Activated T-helper 17 cell treated with anti-CD3 and anti-CD28 coated beads, Interleukin-2, amount 50 U/mL, for 72 hours (primary cell): ENCODE results near the gene PDGFA. TPM values are rescaled to one million over a fixed set of nuclear protein-coding genes. Genes with fewer than 3 reads are reported as not detected.
A peak's percentile ranks its signal among the peaks of the same experiment; 100 is the strongest.

Experiments used
- ATAC-seq: fragments of 150-1000 bp; cut with Tn5 transposase; replicated peaks from 2 replicates; pipeline ENCODE4 v1.10.0; 2021; ENCODE audit warnings: mild to moderate bottlenecking, moderate library complexity
- H3K27ac Mint-ChIP-seq: one replicate; pipeline ENCODE4 v1.8.0; 2022; ENCODE audit warnings: mixed read lengths
- H3K27me3 Mint-ChIP-seq: one replicate; pipeline ENCODE4 v1.8.0; 2022; ENCODE audit warnings: mixed read lengths
- H3K36me3 Mint-ChIP-seq: one replicate; pipeline ENCODE4 v1.8.0; 2022; ENCODE audit warnings: low read depth, mild to moderate bottlenecking, mixed read lengths
- H3K4me1 Mint-ChIP-seq: one replicate; pipeline ENCODE4 v1.8.0; 2022; ENCODE audit warnings: mixed read lengths
- H3K4me3 Mint-ChIP-seq: one replicate; pipeline ENCODE4 v1.8.0; 2022; ENCODE audit warnings: mild to moderate bottlenecking, mixed read lengths
- H3K9me3 Mint-ChIP-seq: one replicate; pipeline ENCODE4 v1.8.0; 2022; ENCODE audit warnings: mixed read lengths
- total RNA-seq, 2 donors: library from RNA; stranded (reverse); gene quantifications; one replicate each; pipeline ENCODE4 v1.2.3, GENCODE V29; 2022

The PDGFA gene
- total RNA-seq, 2 donors from 2014 or later: 11.9 to 28.1 TPM

GRCh38 chr7:500521-501420 lies 18.9 kb downstream of the PDGFA start:
- ATAC-seq: no peak
- peak overlapping the region; percentile 52 for H3K27ac Mint-ChIP-seq
- H3K36me3 Mint-ChIP-seq: peaks cover 66% of the 10 kb centered on the region
- no peaks in the 10 kb centered on the region for H3K27me3 Mint-ChIP-seq
- H3K4me3 Mint-ChIP-seq: no peak overlapping the region
- no peaks in the 10 kb centered on the region for H3K9me3 Mint-ChIP-seq
- H3K4me1 Mint-ChIP-seq: peaks cover 5% of the 10 kb centered on the region

- H3K36me3 Mint-ChIP-seq: peaks cover 58% of the 10 kb centered on the region
- no peaks in the 10 kb centered on the region for H3K27me3 Mint-ChIP-seq
- no peak overlapping the region for H3K4me3 Mint-ChIP-seq
- ATAC-seq: no peak
- H3K4me1 Mint-ChIP-seq: peaks cover under 1% of the 10 kb centered on the region
- H3K9me3 Mint-ChIP-seq: no peaks in the 10 kb centered on the region
- H3K27ac Mint-ChIP-seq: no peak overlapping the region
Observed at GRCh38 chr7:499853-500485, 19.7 kb downstream of the PDGFA start.

DNA sequence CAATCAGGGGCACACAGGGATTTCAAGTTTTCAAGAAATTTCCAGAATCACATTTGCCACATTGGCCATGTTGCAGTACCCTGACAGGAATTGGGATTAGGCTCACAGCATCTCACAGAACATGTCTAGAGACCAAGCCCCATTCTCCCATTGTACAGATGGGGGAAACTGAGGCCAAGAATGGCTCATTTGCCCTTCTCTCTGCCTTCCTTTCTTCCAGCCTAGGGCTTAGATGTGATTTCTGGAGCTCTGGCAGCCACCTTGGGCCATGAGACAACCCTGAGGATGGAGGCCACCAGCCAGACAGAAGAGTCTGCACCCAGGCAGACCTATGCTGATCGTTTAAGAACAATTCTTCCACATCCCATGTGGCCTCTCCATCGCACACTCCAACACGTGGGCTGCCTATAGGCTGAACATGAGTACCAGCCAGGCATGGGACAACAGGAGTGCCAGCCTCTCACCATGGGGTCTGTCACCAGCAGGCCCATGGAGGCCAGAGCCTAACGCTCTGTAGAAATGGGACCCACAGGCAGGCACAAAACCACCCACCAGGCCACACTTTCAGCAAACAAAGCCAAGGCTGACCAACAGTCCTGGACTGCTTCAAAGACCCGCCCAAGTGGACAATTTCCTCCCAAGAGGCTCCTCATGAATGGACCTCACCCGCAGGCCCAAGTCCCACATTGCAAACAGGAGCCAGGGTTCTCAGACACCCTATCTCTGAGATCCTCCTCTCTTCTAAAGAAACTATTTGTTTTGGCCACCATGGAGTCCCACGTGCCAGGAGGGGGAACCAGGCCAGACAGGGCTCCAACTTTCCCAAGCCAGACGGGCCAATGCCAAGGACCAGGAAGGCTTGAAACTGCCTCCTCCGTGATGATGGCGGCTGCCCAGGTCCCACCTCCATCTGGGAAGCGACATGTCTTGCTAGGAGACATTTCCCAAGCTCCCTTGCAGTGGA lies 20.7 kb downstream of the PDGFA start:
- ATAC-seq: no peak
- H3K36me3 Mint-ChIP-seq: peaks cover 57% of the 10 kb centered on the region

DNA sequence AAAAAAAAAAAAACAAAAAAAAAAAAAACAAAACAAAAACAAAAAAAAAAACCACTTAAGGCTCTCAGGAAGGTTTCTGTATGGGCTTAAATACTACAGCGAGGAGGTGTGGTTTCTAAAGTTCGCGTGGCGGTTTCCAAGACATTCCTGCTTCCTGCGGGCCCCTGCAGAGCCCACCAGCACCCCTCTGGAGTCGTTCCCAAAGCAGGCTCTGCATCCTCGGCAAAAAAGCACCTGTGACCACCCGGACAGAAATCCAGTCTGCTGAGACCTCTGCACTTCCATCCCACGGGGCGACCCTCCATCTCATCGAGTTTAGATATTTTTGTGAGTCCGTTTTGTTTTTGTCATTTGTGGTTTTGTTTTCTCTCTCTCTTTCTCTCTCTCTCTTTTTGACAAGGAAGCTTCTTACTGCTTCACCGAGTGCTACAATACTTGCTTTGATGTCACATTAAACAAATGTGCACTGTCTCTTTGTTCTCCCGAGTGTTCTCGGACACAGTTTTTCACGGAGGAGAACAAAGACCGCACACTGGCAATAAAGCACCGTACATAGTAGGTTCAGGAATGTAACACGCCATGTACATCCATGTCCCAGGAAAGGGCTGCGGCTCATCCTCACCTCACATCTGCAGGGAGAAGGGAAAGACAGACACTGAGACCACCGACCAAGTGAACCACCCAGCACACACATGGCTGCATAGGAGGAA lies 21.5 kb downstream of the PDGFA start:
- Mint-ChIP-seq H3K27me3 (no peaks in the 10 kb centered on the region), H3K4me3 (no peak overlapping the region), H3K27ac (no peak overlapping the region), H3K4me1 (no peaks in the 10 kb centered on the region), H3K36me3 (peaks cover 57% of the 10 kb centered on the region), H3K9me3 (no peaks in the 10 kb centered on the region)
- no peak for ATAC-seq

More for the DNA sequence above, 20.7 kb downstream of the PDGFA start:
- H3K4me1 Mint-ChIP-seq: no peaks in the 10 kb centered on the region
- H3K4me3 Mint-ChIP-seq: no peak overlapping the region
- H3K27ac Mint-ChIP-seq: no peak overlapping the region
- no peaks in the 10 kb centered on the region for H3K9me3 Mint-ChIP-seq
- H3K27me3 Mint-ChIP-seq: no peaks in the 10 kb centered on the region

- no peak for ATAC-seq
Observed at GRCh38 chr7:497346-497745, 22.3 kb downstream of the PDGFA start.

GRCh38 chr7:496528-497295 lies 22.9 kb downstream of the PDGFA start:
- no peak overlapping the region for H3K4me3 Mint-ChIP-seq
- no peaks in the 10 kb centered on the region for H3K4me1 Mint-ChIP-seq
- no peaks in the 10 kb centered on the region for H3K9me3 Mint-ChIP-seq
- peaks cover 48% of the 10 kb centered on the region for H3K36me3 Mint-ChIP-seq
- H3K27ac Mint-ChIP-seq: no peak overlapping the region
- ATAC-seq: no peak
- H3K27me3 Mint-ChIP-seq: no peaks in the 10 kb centered on the region

More at GRCh38 chr7:497346-497745, 22.3 kb downstream of the PDGFA start:
- peaks cover 50% of the 10 kb centered on the region for H3K36me3 Mint-ChIP-seq
- no peaks in the 10 kb centered on the region for H3K27me3 Mint-ChIP-seq
- H3K4me3 Mint-ChIP-seq: no peak overlapping the region
- no peaks in the 10 kb centered on the region for H3K4me1 Mint-ChIP-seq
- H3K9me3 Mint-ChIP-seq: no peaks in the 10 kb centered on the region
- no peak overlapping the region for H3K27ac Mint-ChIP-seq

- Mint-ChIP-seq H3K9me3 (no peaks in the 10 kb centered on the region), H3K4me3 (no peak overlapping the region), H3K27me3 (no peaks in the 10 kb centered on the region), H3K27ac (no peak overlapping the region), H3K36me3 (peaks cover 39% of the 10 kb centered on the region), H3K4me1 (no peaks in the 10 kb centered on the region)
- ATAC-seq: peak; percentile 10
Observed at GRCh38 chr7:495761-496321, 23.8 kb downstream of the PDGFA start.

GRCh38 chr7:495326-495725 lies 24.3 kb downstream of the PDGFA start:
- Mint-ChIP-seq H3K4me1 (no peaks in the 10 kb centered on the region), H3K27ac (no peak overlapping the region), H3K27me3 (no peaks in the 10 kb centered on the region), H3K36me3 (peaks cover 34% of the 10 kb centered on the region), H3K4me3 (no peak overlapping the region), H3K9me3 (no peaks in the 10 kb centered on the region)
- ATAC-seq: peak; percentile 17

DNA sequence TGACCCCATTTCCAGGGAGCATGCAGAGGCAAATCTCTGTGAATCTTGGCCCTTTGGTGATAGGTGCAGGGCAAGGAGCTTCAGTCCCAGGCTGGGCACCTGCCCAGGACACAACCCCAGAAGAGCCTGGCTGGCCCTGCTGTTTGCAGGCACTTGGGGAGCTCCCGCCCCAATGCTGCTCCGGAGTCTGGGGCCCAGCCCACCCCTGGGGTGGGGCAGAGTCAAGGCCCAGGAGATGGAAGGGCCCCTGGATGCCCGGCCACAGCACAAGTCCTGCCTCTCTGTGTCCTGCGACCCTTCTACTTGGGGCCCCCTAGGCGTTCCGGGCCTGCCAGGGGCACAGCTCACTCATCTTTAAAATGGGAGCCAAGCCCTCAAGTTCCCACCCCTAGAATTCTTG lies 24.7 kb downstream of the PDGFA start:
- Mint-ChIP-seq H3K27ac (no peak overlapping the region), H3K36me3 (peaks cover 30% of the 10 kb centered on the region), H3K4me3 (no peak overlapping the region), H3K9me3 (no peaks in the 10 kb centered on the region), H3K27me3 (no peaks in the 10 kb centered on the region), H3K4me1 (no peaks in the 10 kb centered on the region)
- peak; percentile 27 for ATAC-seq

DNA sequence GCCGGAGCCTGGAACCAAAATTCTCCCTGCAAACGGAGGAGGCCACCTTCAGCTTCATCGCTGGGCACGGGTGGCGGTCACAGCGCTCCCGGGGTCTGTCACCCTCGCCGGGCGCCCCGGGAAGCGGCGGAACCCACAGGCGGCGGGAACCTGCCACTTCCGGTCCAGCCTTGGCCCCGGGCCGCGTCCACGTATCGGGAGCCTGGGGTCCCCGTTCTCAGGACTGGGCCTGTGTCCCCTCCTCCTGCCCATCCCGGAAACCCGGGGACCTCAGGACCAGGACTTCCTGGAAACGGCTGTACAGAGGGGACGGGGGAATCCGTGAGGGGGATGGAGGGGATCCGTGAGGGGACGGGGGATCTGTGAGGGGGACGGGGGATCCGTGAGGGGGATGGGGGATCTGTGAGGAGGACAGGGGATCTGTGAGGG lies 25.4 kb downstream of the PDGFA start:
- Mint-ChIP-seq H3K27me3 (peaks cover 3% of the 10 kb centered on the region), H3K36me3 (peaks cover 23% of the 10 kb centered on the region), H3K9me3 (no peaks in the 10 kb centered on the region), H3K4me3 (no peak overlapping the region), H3K27ac (no peak overlapping the region), H3K4me1 (no peaks in the 10 kb centered on the region)
- no peak for ATAC-seq

- Mint-ChIP-seq H3K4me3 (no peak overlapping the region), H3K27ac (no peak overlapping the region), H3K4me1 (no peaks in the 10 kb centered on the region), H3K36me3 (peaks cover 18% of the 10 kb centered on the region), H3K9me3 (no peaks in the 10 kb centered on the region), H3K27me3 (peaks cover 4% of the 10 kb centered on the region)
- no peak for ATAC-seq
Observed at GRCh38 chr7:493661-494251, 25.9 kb downstream of the PDGFA start.

DNA sequence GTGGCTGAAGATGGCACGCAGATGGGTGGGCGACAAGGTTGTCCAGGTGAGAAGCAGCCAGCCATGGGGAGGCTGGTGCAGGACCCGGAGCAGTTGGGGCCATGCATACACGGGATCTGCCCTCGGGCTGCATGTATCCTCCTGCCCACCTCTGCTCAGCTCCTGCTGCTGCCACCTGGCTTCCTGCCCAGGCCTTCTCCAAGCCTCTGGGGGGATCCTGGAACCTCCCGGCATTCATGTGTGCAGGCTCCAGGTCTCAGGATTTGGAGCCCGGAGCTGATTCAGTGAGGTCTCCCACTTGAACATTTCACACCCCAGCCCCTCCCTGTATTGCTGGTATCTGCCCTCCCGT lies 27.0 kb downstream of the PDGFA start:
- no peak for ATAC-seq
- peaks cover 4% of the 10 kb centered on the region for H3K27me3 Mint-ChIP-seq
- no peak overlapping the region for H3K27ac Mint-ChIP-seq
- H3K9me3 Mint-ChIP-seq: no peaks in the 10 kb centered on the region
- H3K4me1 Mint-ChIP-seq: no peaks in the 10 kb centered on the region
- peaks cover 9% of the 10 kb centered on the region for H3K36me3 Mint-ChIP-seq
- no peak overlapping the region for H3K4me3 Mint-ChIP-seq
